Progenitor cell of endocrine pancreas (in vitro differentiated cells): ENCODE measurements around the gene FANCE. TPM values are rescaled to one million over a fixed set of nuclear protein-coding genes. Genes with fewer than 3 reads are reported as not detected.
"Not testable (repeated sequence)": the region's sequence is repeated elsewhere in the genome, so short reads cannot be mapped to it uniquely, and the experiment has no call there.

Source experiments
- DNase-seq: peaks from one replicate; pipeline ENCODE4 v3.0.0; 2021; ENCODE audit warnings: low spot score; ENCODE audit not compliant: unreplicated experiment
- H3K27ac Mint-ChIP-seq: 2 replicates; pipeline ENCODE4 v1.8.0; 2021; ENCODE audit warnings: mild to moderate bottlenecking, moderate library complexity, mixed read lengths
- H3K27me3 Mint-ChIP-seq: 2 replicates; pipeline ENCODE4 v1.8.0; 2021; ENCODE audit warnings: mixed read lengths
- H3K36me3 Mint-ChIP-seq: 2 replicates; pipeline ENCODE4 v1.8.0; 2022; ENCODE audit warnings: mixed read lengths; ENCODE audit not compliant: insufficient read depth
- H3K4me1 Mint-ChIP-seq: 2 replicates; pipeline ENCODE4 v1.8.0; 2021; ENCODE audit warnings: low read depth, mixed read lengths
- H3K4me3 Mint-ChIP-seq: 2 replicates; pipeline ENCODE4 v1.8.0; 2021; ENCODE audit warnings: low read depth, mild to moderate bottlenecking, moderate library complexity, mixed read lengths
- H3K9me3 Mint-ChIP-seq: 2 replicates; pipeline ENCODE4 v1.8.0; 2021; ENCODE audit warnings: low read depth, mixed read lengths
- CTCF ChIP-seq: fragments of 200-600 bp; sonication (generic); IDR thresholded peaks from one replicate; pipeline ENCODE4 v1.5.0; 2021; ENCODE audit warnings: antibody characterized with exemption, mild to moderate bottlenecking; ENCODE audit not compliant: unreplicated experiment
- total RNA-seq: library from RNA; stranded (reverse); gene quantifications from 2 replicates; pipeline ENCODE4 v1.2.1, GENCODE V29; 2021

The FANCE gene
- total RNA-seq, 1 donor from 2014 or later, result 10.6 TPM

- no peaks in the 10 kb centered on the region for H3K4me1 Mint-ChIP-seq
- H3K9me3 Mint-ChIP-seq, result no peaks in the 10 kb centered on the region
- TF ChIP-seq CTCF, result no peak
- H3K4me3 Mint-ChIP-seq, result no peak overlapping the region
- no peaks in the 10 kb centered on the region for H3K36me3 Mint-ChIP-seq
- no peaks in the 10 kb centered on the region for H3K27me3 Mint-ChIP-seq
- H3K27ac Mint-ChIP-seq, result no peak overlapping the region
- DNase-seq, result no peak
These were observed 16.9 kb upstream of the FANCE start for GRCh38 chr6:35435074-35435837.

DNA sequence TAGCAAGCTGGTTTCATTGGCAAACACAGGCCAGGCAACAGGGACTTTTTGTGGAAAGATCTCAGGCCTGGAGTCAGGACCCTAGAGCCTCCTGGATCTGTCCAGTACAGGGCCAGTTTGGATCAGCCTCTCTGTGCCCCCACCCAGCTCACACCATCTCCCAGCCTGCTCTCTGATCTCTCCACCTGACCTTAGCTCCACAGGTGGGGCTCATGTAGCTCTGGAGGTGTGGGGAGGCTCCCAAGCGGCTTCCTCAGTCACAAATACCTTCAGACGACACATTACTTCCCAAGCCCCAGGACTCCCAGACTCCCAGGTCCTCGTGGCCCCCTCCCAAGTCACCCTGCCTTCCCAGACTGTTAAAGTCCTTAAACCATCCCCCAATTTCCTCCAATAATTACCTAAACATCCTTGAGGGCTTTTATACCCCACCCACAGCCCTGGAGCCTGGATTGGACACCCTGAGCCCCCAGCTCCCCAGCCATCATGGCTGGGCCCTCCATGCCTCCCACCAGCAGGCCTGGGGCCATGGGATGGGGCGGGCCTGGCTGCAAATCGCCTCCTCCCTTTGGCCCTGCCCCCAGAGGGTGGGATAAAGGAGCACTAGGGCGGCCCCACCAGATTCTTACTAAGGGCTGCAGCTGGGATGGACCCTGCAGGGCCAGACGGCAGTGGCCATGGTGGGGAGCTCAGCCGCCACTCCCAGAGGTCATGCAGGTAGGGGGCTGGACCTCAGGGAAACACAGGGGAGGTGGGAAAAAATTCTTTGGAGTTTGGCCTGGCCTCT is 15.9 kb upstream of the FANCE start:
- H3K27me3 Mint-ChIP-seq, result no peaks in the 10 kb centered on the region
- no peaks in the 10 kb centered on the region for H3K9me3 Mint-ChIP-seq
- no peaks in the 10 kb centered on the region for H3K4me1 Mint-ChIP-seq
- no peak for DNase-seq
- H3K4me3 Mint-ChIP-seq, result no peak overlapping the region
- no peaks in the 10 kb centered on the region for H3K36me3 Mint-ChIP-seq
- H3K27ac Mint-ChIP-seq, result no peak overlapping the region
- no peak for TF ChIP-seq CTCF

GRCh38 chr6:35438378-35439065 is 13.6 kb upstream of the FANCE start:
- not testable (repeated sequence) for DNase-seq, H3K4me1 Mint-ChIP-seq, H3K36me3 Mint-ChIP-seq, H3K27me3 Mint-ChIP-seq, H3K4me3 Mint-ChIP-seq, H3K27ac Mint-ChIP-seq, H3K9me3 Mint-ChIP-seq

DNA sequence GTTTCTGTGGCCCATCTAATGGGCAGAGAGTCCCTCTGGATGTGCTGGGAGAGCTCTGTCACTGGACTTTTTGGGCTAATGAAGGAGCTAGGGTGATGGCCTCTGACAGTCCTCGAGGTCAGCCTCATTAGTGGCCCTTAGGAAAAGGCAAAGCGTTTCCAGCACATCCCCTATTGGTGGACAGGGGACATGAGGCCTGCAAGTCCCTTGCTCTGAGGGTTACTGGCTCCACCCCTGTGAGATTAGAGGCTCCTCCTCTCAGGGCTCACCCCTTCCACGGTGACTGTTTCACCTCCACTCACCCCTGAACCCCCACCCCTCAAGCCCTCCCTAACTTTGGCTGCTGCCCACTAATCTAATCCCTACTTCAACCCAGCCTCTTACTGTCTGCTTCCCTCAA is 12.8 kb upstream of the FANCE start:
- Mint-ChIP-seq H3K4me3 (no peak overlapping the region), H3K36me3 (no peaks in the 10 kb centered on the region), H3K27ac (no peak overlapping the region), H3K9me3 (no peaks in the 10 kb centered on the region), H3K4me1 (no peaks in the 10 kb centered on the region), H3K27me3 (no peaks in the 10 kb centered on the region)
- TF ChIP-seq CTCF, result no peak
- no peak for DNase-seq

GRCh38 chr6:35441205-35441604 is 10.9 kb upstream of the FANCE start:
- no peak overlapping the region for H3K4me3 Mint-ChIP-seq
- TF ChIP-seq CTCF, result no peak
- H3K27ac Mint-ChIP-seq, result no peak overlapping the region
- H3K27me3 Mint-ChIP-seq, result no peaks in the 10 kb centered on the region
- no peaks in the 10 kb centered on the region for H3K9me3 Mint-ChIP-seq
- no peak for DNase-seq
- H3K4me1 Mint-ChIP-seq, result no peaks in the 10 kb centered on the region
- H3K36me3 Mint-ChIP-seq, result no peaks in the 10 kb centered on the region
